NCI-H1417 (cell line): ENCODE measurements around the gene HS6ST1.

ENCODE experiments used
- DNase-seq, 3 experiments: peaks; one replicate each; lab custom pipeline; 2025; lab: John Stamatoyannopoulos, UW

Gene HS6ST1, protein sequence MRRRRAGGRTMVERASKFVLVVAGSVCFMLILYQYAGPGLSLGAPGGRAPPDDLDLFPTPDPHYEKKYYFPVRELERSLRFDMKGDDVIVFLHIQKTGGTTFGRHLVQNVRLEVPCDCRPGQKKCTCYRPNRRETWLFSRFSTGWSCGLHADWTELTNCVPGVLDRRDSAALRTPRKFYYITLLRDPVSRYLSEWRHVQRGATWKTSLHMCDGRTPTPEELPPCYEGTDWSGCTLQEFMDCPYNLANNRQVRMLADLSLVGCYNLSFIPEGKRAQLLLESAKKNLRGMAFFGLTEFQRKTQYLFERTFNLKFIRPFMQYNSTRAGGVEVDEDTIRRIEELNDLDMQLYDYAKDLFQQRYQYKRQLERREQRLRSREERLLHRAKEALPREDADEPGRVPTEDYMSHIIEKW

DNA sequence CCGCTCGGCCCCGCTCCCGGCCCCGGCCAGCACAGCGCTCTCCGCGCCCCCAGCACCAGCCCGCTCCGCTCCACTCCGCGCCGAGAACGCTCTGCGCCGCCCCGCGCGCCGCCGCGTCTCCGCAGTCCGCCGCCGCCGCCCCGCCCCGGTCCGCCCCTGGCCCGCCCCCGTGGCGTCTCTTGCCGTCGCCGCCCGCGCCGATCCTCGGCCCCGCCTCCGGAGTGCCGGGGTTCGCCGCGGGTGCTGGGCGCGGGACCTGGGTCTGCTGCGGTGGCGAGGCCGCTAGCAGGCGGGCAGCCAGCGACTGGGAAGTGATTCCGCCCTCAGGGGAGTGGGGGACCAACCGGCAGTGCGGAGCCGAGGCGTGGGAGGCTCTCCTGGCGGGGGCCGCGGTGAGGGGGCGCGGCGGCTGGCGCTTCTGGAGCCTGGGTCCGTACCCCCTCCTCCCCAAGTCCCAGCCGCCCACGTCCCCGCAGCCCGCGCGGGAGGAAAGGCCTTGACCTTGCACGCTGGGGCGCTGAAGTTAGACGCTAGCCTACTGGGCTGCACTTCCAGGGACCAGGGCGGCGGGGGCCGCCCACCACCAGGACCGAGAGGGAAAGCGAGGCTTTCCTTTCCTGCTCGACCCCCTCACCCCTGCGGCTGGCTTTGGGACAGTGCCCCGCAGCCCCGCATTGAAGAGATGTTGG, at the start of gene HS6ST1:
TSS of gene HS6ST1 (minus strand) at position 93 of the 689 bp plus-strand sequence. CDS start 305 bp downstream, outside the sequence.
- DNase-seq = peak; percentile 77 to 88 (median 83)

DNA sequence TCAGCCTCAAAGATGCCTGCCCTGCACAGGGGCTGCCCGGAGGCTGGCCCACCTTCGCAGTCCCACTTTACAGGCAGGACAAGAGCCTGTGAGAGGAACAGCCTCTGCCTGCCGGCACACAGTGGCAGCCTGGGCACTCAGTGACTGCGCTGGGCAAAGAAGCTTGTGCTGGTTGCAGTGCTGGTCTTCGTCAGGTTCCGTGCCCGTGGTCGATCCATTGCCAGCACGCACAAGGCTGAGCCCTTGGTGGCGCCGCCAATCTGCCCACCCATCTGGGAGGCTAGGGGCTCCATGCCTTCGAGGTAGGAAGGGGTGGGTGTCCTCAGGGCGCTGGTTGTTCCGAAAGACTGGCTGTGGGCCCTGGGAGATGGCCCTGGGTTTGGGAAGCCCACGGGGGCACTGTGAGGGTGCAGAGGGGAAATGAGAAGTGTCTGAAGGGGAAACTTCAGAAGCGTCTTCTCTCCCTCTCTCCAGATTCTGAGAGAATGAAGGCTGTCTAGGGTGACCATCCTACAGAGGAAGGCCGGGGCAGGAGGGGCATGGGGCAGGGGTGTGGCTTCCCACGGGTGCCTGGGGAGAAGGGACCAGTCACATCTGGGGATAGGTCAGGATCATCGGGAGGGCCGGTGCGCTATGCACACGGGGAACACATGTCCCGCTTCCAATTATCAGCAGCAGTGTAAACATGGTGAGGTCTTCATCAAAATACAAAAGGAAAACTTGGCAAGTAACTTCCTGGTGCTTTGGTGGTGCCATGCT, 49.1 kb upstream of the HS6ST1 start:
- no peak for DNase-seq

DNA sequence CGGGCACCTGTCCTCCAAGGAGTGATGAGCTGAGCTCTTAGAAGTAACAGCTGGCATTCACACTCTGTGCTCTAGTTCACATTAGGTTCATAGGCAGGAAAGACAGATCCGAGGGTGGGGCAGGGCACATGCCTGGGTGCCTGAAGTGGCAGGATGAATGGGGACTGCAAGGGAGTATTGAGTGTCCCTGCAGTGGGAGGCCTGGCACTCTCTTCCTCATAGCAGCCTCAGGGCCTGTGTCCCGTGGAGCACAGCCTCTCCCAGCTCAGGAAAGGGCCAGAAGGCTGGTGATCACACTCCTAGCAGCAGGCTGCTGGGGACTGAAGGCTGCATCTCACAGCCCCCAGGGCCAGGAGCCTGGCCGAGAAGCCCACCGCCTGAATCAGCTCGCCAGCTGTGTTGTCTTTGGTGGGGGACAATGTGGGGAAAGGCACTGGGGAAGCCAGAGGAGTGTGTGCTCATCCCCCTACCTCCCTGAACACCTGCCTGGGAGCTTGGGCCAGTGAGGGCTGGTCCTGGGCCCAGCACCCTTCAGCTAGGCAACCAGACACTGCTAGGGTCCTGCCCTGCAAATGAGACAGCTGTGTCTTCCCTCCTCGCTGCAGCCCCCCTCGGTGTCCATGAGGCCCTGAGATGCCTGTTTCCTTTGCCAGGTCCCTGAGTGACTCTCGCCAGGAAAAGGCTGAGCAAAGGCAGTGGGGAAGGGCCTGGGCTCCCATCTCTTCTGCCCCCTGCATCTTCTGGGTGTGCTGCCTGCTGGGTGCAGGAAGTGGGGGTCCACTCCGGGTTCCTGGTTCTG, 48.2 kb upstream of the HS6ST1 start:
- DNase-seq = peak in 1 of 3 experiments; percentile 24

DNA sequence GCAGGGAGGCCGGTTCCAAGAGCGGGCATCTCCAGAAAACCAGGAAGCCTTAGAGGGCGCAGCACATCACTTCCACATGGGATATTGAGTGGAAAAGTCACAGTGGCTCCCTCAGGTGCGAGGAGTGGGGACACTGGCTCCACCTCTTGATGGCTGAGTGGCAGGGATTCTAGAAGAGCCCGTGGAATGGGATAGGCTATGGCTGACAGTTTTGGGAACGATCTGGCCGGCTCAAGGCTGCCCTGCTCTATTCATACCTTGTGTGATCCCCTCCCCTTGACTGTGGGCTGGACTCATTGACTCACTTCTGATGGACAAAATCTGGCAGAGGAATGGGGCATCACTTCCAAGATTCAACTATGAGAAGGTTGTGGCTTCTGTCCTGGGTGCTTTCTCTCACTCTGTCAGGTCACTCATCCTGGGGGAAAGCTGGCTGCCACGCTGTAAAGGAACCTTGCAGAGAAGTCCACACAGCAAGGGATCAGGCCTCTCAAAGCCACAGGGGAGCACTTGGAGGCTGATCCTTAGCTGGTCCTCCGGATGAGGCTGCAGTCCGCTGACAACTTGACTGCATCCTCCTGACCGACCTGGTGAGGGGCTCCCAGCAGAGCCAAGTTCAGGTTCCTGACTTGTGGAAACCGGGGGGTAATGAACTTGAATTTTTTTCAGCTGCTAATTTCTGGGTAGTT, 46.7 kb upstream of the HS6ST1 start:
- DNase-seq = no peak

DNA sequence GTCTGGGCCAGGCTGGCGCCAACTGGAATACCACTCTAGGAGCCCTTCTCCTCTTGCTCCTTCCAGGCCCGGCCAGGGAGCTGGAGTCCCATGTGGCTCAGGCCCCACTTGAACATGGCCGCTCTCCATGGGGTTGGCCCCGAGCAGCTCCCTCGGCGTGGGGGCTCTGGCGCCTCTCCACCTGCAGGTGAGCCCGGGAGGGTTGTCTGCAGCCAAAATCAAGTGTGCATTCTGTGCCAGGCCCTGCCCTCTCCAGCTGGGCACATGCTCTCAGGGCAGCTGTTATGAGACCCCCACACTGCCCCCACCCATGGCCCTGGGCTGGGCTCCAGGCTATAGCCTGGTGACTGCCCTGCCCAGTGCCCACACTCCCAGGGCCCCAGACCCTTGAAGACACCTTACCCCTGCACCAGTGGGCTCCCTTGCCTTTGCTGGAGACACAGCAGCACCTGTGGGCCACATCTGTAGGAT, 45.8 kb upstream of the HS6ST1 start:
- DNase-seq = no peak

DNA sequence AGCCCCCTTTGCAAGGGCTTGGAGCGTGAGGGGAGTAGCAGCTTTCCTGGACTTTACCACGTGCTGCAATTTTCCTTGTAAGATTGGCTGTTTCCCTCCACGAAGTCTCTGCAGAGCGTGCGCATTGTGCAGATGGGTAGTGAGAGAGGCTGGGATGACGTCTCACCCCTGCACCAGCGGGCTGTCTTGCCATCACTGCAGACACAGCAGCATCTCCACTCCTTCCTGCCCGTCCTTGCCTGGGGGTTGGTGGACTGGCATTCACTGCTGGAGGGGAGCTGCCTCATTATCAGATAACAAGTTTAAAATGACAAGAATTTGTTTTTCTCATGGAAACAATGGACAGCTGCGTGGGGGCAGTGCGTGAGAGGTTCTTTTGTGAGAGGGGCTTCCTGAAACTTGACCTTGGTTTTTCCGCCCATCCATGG, 45.3 kb upstream of the HS6ST1 start:
- DNase-seq = no peak

DNA sequence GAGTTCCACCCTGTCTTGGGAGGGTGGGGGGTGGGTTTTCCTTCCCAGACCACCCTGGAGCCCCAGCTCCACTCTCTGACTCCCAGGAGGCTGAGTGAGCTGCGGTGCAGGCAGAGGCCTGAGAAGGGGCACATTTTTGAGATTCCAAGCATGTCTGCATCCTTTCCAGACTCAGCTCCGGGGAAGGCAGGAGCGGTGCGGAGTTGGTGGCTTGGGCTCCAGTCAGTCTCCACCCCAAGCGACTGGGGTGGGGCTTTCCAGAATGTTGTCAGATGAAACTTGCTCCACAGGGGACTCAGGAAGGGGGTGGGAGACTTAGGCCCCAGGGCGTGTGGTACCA, 44.2 kb upstream of the HS6ST1 start:
- no peak for DNase-seq

DNA sequence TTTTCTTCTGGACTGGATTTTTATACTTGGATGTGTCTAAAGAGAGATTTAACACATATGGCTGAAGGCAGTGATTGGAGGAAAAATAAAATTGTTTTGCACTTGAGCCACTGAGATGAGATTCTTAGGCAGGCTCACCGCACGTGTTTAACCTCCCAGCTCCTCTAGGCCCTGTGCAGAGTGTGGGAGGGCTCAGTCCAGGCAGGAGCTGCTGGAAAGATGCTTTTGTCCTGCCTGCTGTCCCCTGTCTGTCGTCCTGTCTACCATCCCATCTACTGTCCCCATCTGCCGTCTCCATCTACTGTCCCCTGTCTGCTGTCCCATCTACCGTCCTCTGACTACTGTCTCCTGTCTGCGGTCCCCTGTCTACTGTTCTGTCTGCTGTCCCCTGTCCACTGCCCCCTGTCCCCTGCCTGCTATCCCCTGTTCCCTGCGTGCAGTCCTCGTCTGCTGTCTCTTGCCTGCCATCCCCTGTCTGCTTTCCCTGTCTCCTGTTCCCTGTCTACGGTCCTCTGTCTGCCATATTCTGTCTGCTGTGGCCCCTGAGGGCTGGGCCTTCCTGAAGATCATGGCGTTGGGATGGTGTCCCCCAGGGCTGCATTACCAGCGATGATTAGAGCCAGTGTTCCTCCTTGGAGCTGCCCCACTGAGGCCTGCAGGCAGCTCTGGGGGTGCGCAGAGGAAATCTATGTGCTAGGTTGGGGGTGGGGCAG, 43.7 kb upstream of the HS6ST1 start:
- DNase-seq = no peak

- DNase-seq = no peak
Observed at GRCh38 chr2:128361376-128362131, 42.9 kb upstream of the HS6ST1 start.

- no peak for DNase-seq
Observed at GRCh38 chr2:128360711-128361110, 42.0 kb upstream of the HS6ST1 start.

DNA sequence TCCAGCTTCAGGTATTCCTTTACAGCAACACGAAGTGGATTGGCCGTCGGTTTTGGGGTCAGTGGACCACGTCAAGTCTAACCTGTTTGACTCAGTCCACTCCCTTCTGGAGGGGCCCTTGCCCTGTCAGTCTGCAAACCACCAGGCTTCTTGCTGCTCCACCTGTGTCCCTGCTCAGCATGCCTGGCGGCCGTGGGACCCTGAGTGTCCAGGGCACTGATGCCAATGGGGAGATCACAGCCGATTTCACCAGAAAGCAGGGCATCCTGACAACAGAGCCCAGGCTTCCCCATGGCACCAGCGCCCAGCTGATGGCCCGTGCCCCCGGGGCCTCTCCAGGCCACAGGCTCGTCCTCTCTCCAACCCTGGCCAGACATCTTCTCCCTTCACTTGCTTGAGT, 41.2 kb upstream of the HS6ST1 start:
- no peak for DNase-seq

DNA sequence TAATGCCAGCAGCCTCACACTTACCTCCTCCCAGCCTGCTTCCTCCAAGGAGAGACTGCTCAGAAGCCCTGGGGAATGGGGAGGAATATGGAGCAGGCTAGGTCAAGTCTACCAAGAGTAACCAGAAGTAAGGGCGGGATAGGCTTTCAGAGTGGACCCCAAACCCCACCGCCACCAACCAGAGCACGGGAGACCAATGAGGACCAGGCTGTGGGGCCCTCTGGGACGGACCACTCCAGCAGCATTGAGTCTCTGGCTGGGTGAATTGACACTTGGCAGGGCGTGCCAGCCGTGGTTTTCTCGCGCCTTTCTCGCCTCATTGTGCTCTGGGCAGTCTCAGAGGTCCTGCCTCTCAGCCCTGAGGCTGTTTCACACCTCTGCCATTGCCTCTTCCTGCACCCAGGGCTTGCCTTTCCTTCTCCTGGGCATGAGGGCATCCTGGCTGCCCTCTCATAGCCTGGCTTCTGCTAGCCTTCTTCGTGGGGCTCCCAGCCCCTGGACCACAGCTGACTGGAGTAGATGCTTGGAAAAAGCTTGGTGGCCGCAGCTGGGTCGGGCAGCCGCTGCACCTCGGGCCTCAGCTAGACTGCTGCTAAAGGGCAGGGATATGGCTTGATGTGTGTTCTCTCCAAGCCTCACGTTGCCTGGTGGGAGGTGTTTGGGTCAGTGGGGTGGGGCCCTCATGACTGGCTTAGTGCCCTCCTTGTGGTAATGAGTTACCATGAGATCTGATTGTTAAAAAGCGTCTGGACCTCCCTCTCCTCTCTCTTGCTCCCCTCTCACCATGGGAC, 40.5 kb upstream of the HS6ST1 start:
- DNase-seq = no peak

DNA sequence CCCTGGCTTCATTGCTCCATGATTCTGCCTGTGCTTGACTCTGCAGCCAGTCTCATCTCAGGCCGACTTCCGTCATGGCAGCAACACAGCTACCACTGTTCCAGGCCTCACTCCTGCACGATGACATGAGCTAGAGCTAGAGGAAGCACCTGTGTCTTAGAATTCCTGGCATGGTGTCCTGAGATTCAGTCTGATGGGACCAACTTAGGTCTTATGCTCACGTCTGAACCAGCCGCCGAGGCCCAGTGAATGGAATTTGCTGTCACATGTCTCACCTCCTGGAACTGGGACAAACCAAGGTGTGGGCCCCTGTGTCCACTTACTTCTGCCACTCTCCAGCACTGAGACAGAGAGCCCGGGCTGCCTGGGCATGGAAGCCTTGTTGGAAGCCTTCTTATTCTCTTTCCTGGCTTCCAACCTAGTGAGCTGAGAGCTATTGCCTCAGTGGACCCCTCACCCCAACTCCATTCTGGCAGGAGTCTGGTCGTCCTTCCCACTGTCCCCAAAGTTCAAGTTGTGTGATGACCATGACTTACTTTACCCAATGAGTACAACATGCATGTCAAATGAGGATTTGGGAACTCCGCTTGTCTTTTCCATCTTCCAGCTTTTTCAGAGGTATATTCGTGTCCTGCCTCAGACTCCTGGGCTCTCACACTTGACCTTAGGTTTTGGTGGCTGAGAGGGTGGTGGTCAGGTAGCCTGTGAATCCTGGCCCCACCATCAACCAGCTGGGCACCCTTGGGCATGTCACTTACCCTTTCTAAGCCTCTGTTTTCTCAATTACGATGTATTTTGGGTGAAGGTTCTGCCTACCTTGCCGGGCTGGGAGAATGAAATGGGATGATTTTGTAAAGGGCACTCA, 39.1 kb upstream of the HS6ST1 start:
- DNase-seq = no peak

- DNase-seq = no peak
Observed at GRCh38 chr2:128356127-128356526, 37.5 kb upstream of the HS6ST1 start.

- no peak for DNase-seq
Observed at GRCh38 chr2:128354726-128355470, 36.2 kb upstream of the HS6ST1 start.

DNA sequence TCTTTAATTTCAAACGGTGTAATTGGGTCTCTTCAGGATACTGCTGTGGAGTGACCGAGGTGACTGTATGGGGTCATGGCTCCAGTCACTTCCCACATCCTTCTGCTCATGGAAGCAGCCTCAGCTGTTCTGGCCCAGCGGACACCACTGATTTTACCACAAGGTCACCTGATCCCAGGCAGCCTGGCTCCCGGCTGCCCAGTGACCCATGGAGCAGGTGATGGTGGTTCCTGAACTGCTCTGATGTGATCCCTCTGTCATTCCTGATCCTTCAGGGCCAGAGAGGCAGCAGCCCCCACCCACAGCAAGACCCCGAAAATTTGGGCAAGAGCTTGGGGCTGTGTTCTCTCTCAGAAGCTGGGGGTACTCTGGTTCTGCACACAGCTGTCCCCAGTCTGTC, 35.5 kb upstream of the HS6ST1 start:
- DNase-seq = no peak

- DNase-seq = no peak
Observed at GRCh38 chr2:128350736-128351135, 32.1 kb upstream of the HS6ST1 start.
